Mononuclear cell (primary cell): ENCODE results near the gene PAIP1. TPM values are rescaled to one million over a fixed set of nuclear protein-coding genes. Genes with fewer than 3 reads are reported as not detected.

Experiments
- total RNA-seq: library from RNA; depleted of rRNA; stranded (reverse); fragments of >200 nt; gene quantifications from one replicate; pipeline ENCODE4 v1.2.3, GENCODE V29; 2012

Gene PAIP1
- total RNA-seq, 1 donor, result 65.0 TPM

Other genes starting within 250 kb of the PAIP1 start
- 53.0 TPM for gene HMGCS1, start 243.7 kb downstream of the PAIP1 start, total RNA-seq
- 8.8 TPM for gene CCL28, start 144.7 kb downstream of the PAIP1 start, total RNA-seq
- 11.5 TPM for gene TMEM267, start 73.2 kb downstream of the PAIP1 start, total RNA-seq
- gene C5orf34, start 41.9 kb downstream of the PAIP1 start, total RNA-seq, result 1.9 TPM
- gene NNT, start 46.1 kb upstream of the PAIP1 start, total RNA-seq, result 30.6 TPM